Ramos (cell line): ENCODE measurements around the gene DEF6.

Experiments used
- in situ Hi-C: fragments of 300-500 bp; cut with MboI; formaldehyde crosslinking; loops from one replicate; pipeline ENCODE4 v1.14.3; 2022; ENCODE audit warnings: low sequenced_read_pairs; ENCODE audit not compliant: unreplicated experiment

Gene DEF6

GRCh38 chr6:35341557-35341956 is 43.9 kb downstream of the DEF6 start:
- in situ Hi-C loops, result loop anchor here (5.0 kb wide), 1 partner anchor 126 kb away; the partner anchor contains the start of gene RPL10A

GRCh38 chr6:35342258-35343091 is 44.9 kb downstream of the DEF6 start, which contains the start of gene PPARD:
Gene PPARD, plus strand, starts transcription at chr6:35342558. Its CDS starts 68,530 bp downstream, at chr6:35411088.
- in situ Hi-C loops, result loop anchor here (5.0 kb wide), 1 partner anchor 125 kb away; the partner anchor contains the start of gene RPL10A

- in situ Hi-C loops, result loop anchor here (5.0 kb wide), 1 partner anchor 124 kb away; the partner anchor contains the start of gene RPL10A
Measured at GRCh38 chr6:35343092-35343834, 45.6 kb downstream of the DEF6 start.

GRCh38 chr6:35343835-35344550 is 46.4 kb downstream of the DEF6 start:
- in situ Hi-C loops, result loop anchor here (5.0 kb wide), 1 partner anchor 123 kb away; the partner anchor contains the start of gene RPL10A

GRCh38 chr6:35351422-35351821 is 53.8 kb downstream of the DEF6 start:
- in situ Hi-C loops, result no loop called here

- in situ Hi-C loops, result no loop called here
Measured at GRCh38 chr6:35352735-35353134, 55.1 kb downstream of the DEF6 start.

GRCh38 chr6:35354361-35355135 is 56.9 kb downstream of the DEF6 start:
- in situ Hi-C loops, result no loop called here

- in situ Hi-C loops, result no loop called here
Measured at GRCh38 chr6:35356391-35356790, 58.8 kb downstream of the DEF6 start.

- in situ Hi-C loops, result no loop called here
Measured at GRCh38 chr6:35357677-35358076, 60.1 kb downstream of the DEF6 start.

GRCh38 chr6:35358086-35358485 is 60.5 kb downstream of the DEF6 start:
- in situ Hi-C loops, result no loop called here

GRCh38 chr6:35359346-35359743 is 61.7 kb downstream of the DEF6 start:
- in situ Hi-C loops, result no loop called here

- in situ Hi-C loops, result no loop called here
Measured at GRCh38 chr6:35359744-35360348, 62.2 kb downstream of the DEF6 start.

- in situ Hi-C loops, result no loop called here
Measured at GRCh38 chr6:35360349-35361138, 62.9 kb downstream of the DEF6 start.

GRCh38 chr6:35362200-35362599 is 64.6 kb downstream of the DEF6 start:
- in situ Hi-C loops, result no loop called here

- in situ Hi-C loops, result no loop called here
Measured at GRCh38 chr6:35363293-35363750, 65.7 kb downstream of the DEF6 start.

GRCh38 chr6:35365594-35366203 is 68.1 kb downstream of the DEF6 start:
- in situ Hi-C loops, result no loop called here

GRCh38 chr6:35366204-35366596 is 68.6 kb downstream of the DEF6 start:
- in situ Hi-C loops, result no loop called here

GRCh38 chr6:35367646-35368037 is 70.0 kb downstream of the DEF6 start:
- in situ Hi-C loops, result no loop called here
